Keratinocyte (primary cell): ENCODE measurements around the gene SAMD5. TPM values are rescaled to one million over a fixed set of nuclear protein-coding genes. Genes with fewer than 3 reads are reported as not detected.

Experiments used
- DNase-seq: peaks from one replicate; pipeline ENCODE4 v3.0.0-alpha.2; 2011; ENCODE audit warnings: low read depth, missing footprints, low spot score
- FAIRE-seq: peaks from 2 replicates; lab custom pipeline; 2011; peaks lifted over from hg19 to GRCh38; lab: Jason Lieb, UNC
- H2AFZ ChIP-seq: 2 replicates; pipeline ENCODE4 v1.6.0; 2012; ENCODE audit warnings: low read length, control low read depth, inconsistent platforms; ENCODE audit not compliant: control insufficient read depth
- H3K27ac ChIP-seq: 2 replicates; pipeline ENCODE4 v1.5.1; 2011; ENCODE audit warnings: low read length; ENCODE audit not compliant: control insufficient read depth, insufficient read depth
- H3K27me3 ChIP-seq: 3 replicates; pipeline ENCODE4 v1.6.0; 2011; ENCODE audit warnings: low read length; ENCODE audit not compliant: control insufficient read depth, insufficient read depth; ENCODE audit errors: extremely low read depth
- H3K36me3 ChIP-seq, 2 experiments: 2 replicates in 1 of 2; 3 replicates in 1 of 2; pipeline ENCODE4 v1.5.1; 2011; ENCODE audit warnings: low read length in 2 of 2, mild to moderate bottlenecking in 1 of 2; ENCODE audit not compliant: control insufficient read depth in 2 of 2, insufficient read depth in 2 of 2; ENCODE audit errors: extremely low read depth in 1 of 2
- H3K4me1 ChIP-seq: 3 replicates; pipeline ENCODE4 v1.5.1; 2011; ENCODE audit warnings: low read length; ENCODE audit not compliant: control insufficient read depth, insufficient read depth; ENCODE audit errors: extremely low read depth
- H3K4me2 ChIP-seq: 3 replicates; pipeline ENCODE4 v1.6.0; 2011; ENCODE audit warnings: low read depth, low read length; ENCODE audit not compliant: control insufficient read depth, insufficient read depth; ENCODE audit errors: extremely low read depth
- H3K4me3 ChIP-seq, 3 experiments: fragments of 200-600 bp in 1 of 3; sonication (generic) in 1 of 3; 2 replicates in 2 of 3; 3 replicates in 1 of 3; pipeline ENCODE4 v1.5.1; 2011 to 2016; ENCODE audit warnings: low read length in 3 of 3, mild to moderate bottlenecking in 3 of 3, control low read depth in 2 of 3, inconsistent platforms in 1 of 3, low read depth in 1 of 3, mixed read lengths in 1 of 3, mixed run types in 1 of 3, moderate library complexity in 1 of 3; ENCODE audit not compliant: control insufficient read depth in 2 of 3, insufficient read depth in 2 of 3; ENCODE audit errors: extremely low read depth in 1 of 3
- H3K79me2 ChIP-seq: 2 replicates; pipeline ENCODE4 v1.6.0; 2012; ENCODE audit warnings: low read length; ENCODE audit not compliant: control insufficient read depth, insufficient read depth
- H3K9ac ChIP-seq: 3 replicates; pipeline ENCODE4 v1.6.0; 2011; ENCODE audit warnings: low read length; ENCODE audit not compliant: control insufficient read depth, insufficient read depth; ENCODE audit errors: extremely low read depth
- H3K9me1 ChIP-seq: 3 replicates; pipeline ENCODE4 v1.6.0; 2011; ENCODE audit warnings: low read length; ENCODE audit not compliant: control insufficient read depth, insufficient read depth; ENCODE audit errors: extremely low read depth
- H3K9me3 ChIP-seq: 2 replicates; pipeline ENCODE4 v1.5.1; 2012; ENCODE audit warnings: low read depth, low read length; ENCODE audit not compliant: control insufficient read depth
- H4K20me1 ChIP-seq: 3 replicates; pipeline ENCODE4 v1.6.0; 2011; ENCODE audit warnings: low read length; ENCODE audit not compliant: control insufficient read depth, insufficient read depth; ENCODE audit errors: extremely low read depth
- EZH2 ChIP-seq: IDR thresholded peaks from one replicate; pipeline ENCODE4 v1.6.1; 2012; ENCODE audit warnings: inconsistent platforms, mild to moderate bottlenecking, low read length, moderate library complexity
- dilution Hi-C: fragments of 300-500 bp; cut with MboI; formaldehyde crosslinking; loops from one replicate; pipeline ENCODE4 v1.7.0; 2020; ENCODE audit warnings: low sequenced_read_pairs; ENCODE audit not compliant: extremely low pct_ligation_motif_present
- polyA plus RNA-seq, 5 experiments: library from polyadenylated mRNA; depleted of rRNA in 3 of 5; stranded (reverse) in 3 of 5; stranded (forward) in 1 of 5; unstranded in 1 of 5; fragments of >200 nt; gene quantifications; 1 replicate in 1 of 5; 2 replicates in 3 of 5; 3 replicates in 1 of 5; pipeline versions ENCODE4 v1.2.1 to v1.2.3, GENCODE V29; 2011 to 2012; ENCODE audit warnings: missing spikeins in 2 of 5, low read depth in 1 of 5, low replicate concordance in 1 of 5
- TF ChIP-seq, protein P1 (sequence below), 3 experiments: IDR thresholded peaks in 1 of 3; conservative IDR thresholded peaks in 1 of 3; optimal IDR thresholded peaks in 1 of 3; 2 replicates in 2 of 3; 3 replicates in 1 of 3; pipeline versions ENCODE3 to v1.5.1; 2011; ENCODE audit warnings: low read length in 3 of 3, mild to moderate bottlenecking in 3 of 3, moderate library complexity in 2 of 3, control low read depth in 1 of 3, inconsistent platforms in 1 of 3; ENCODE audit not compliant: insufficient read depth in 2 of 3; ENCODE audit errors: extremely low read depth in 1 of 3

SAMD5 gene
- polyA plus RNA-seq, 1 donor (not counting 4 experiments of a cell fraction or from before 2014, with no cell fraction given) = 1.2 TPM

DNA sequence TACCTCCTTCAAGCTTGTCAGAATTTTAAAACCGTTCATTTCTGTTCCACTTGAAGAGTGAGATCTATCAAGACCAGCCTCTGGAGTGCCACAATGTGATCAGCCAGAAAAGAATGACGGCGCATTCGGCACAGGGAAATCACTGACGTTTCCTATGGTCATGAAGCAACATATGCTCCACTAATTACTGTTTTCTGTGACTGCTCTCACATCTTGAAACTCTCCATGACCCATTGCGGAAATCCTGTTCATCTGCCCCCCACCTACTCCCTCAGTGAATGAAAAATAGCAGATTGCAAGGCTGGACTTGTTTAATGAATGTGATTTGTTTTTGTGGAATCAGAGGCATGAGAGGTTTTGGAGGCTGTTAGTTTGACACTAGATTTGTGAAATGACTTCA is 53.2 kb downstream of the SAMD5 start:
- H3K9ac ChIP-seq = no peak overlapping the region
- no peaks in the 10 kb centered on the region for H3K9me3 ChIP-seq
- H3K9me1 ChIP-seq = no peaks in the 10 kb centered on the region
- H3K4me3 ChIP-seq = no peak overlapping the region
- H3K27me3 ChIP-seq = no peaks in the 10 kb centered on the region
- TF ChIP-seq, protein P1, sequence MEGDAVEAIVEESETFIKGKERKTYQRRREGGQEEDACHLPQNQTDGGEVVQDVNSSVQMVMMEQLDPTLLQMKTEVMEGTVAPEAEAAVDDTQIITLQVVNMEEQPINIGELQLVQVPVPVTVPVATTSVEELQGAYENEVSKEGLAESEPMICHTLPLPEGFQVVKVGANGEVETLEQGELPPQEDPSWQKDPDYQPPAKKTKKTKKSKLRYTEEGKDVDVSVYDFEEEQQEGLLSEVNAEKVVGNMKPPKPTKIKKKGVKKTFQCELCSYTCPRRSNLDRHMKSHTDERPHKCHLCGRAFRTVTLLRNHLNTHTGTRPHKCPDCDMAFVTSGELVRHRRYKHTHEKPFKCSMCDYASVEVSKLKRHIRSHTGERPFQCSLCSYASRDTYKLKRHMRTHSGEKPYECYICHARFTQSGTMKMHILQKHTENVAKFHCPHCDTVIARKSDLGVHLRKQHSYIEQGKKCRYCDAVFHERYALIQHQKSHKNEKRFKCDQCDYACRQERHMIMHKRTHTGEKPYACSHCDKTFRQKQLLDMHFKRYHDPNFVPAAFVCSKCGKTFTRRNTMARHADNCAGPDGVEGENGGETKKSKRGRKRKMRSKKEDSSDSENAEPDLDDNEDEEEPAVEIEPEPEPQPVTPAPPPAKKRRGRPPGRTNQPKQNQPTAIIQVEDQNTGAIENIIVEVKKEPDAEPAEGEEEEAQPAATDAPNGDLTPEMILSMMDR (optimal IDR thresholded peaks at IDR 0.05 in 1 of 3, IDR thresholded peaks at IDR 0.05 in 1 of 3, conservative IDR thresholded peaks at IDR 0.05 in 1 of 3; ENCODE audit: extremely low read depth in 1 of 3, insufficient read depth in 2 of 3, low read length in 3 of 3) = no peak
- TF ChIP-seq EZH2 = no peak
- no peaks in the 10 kb centered on the region for H3K79me2 ChIP-seq
- H3K36me3 ChIP-seq = no peaks in the 10 kb centered on the region
- H3K4me2 ChIP-seq = no peak overlapping the region
- H3K4me1 ChIP-seq = no peaks in the 10 kb centered on the region
- FAIRE-seq (no peak), DNase-seq (no peak)
- no peak overlapping the region for H3K27ac ChIP-seq
- no peaks in the 10 kb centered on the region for H4K20me1 ChIP-seq
- dilution Hi-C loops = no loop called here
- no peak overlapping the region for H2AFZ ChIP-seq

DNA sequence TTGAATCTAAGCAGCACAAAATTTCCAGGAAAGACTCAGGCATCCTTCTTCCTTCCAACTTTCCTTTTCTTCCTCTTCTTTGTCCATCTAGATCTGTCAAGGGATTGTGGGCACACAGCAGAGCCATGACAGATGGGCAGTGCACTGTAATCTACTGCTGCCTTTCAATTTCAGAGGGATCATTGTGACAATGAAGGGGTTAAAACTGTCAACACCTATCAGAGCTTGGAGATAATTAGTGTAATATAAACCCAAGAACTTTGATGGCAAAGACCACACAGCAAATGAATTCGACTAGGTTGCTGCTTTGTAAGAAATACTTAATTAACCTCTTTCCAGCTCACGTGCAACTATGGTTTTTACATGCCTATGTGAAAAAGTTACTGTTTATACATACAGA is 55.0 kb downstream of the SAMD5 start:
- Histone ChIP-seq H3K4me1 (no peaks in the 10 kb centered on the region), H3K27ac (no peak overlapping the region), H2AFZ (no peak overlapping the region), H3K4me2 (no peak overlapping the region), H3K79me2 (no peaks in the 10 kb centered on the region), H3K9me3 (no peaks in the 10 kb centered on the region), H3K4me3 (no peak overlapping the region), H4K20me1 (no peaks in the 10 kb centered on the region), H3K9me1 (no peaks in the 10 kb centered on the region), H3K27me3 (no peaks in the 10 kb centered on the region), H3K9ac (no peak overlapping the region), H3K36me3 (no peaks in the 10 kb centered on the region)
- DNase-seq (no peak), FAIRE-seq (no peak)
- dilution Hi-C loops = no loop called here
- TF ChIP-seq EZH2 = no peak
- TF ChIP-seq, protein P1 (optimal IDR thresholded peaks at IDR 0.05 in 1 of 3, IDR thresholded peaks at IDR 0.05 in 1 of 3, conservative IDR thresholded peaks at IDR 0.05 in 1 of 3; ENCODE audit: extremely low read depth in 1 of 3, insufficient read depth in 2 of 3, low read length in 3 of 3) = no peak
